Gastroesophageal sphincter (tissue), 3 donors: Measurements from ENCODE around the gene RBM47.

Experiments used
- CTCF ChIP-seq, 4 experiments: fragments of 200-600 bp in 2 of 4; fragments of 450-650 bp in 2 of 4; sonication (generic) in 1 of 4; IDR thresholded peaks; one replicate each; pipeline ENCODE4 v1.5.1; 2017 to 2019; ENCODE audit warnings: antibody characterized with exemption in 4 of 4, mild to moderate bottlenecking in 2 of 4, moderate library complexity in 2 of 4
- EP300 ChIP-seq: sonication (generic); formaldehyde crosslinking; IDR thresholded peaks from one replicate; pipeline ENCODE4 v1.6.1; 2017; ENCODE audit warnings: antibody characterized with exemption, mild to moderate bottlenecking
- POLR2A ChIP-seq, 2 donors: fragments of 450-650 bp; IDR thresholded peaks; one replicate each; pipeline ENCODE4 v1.6.1; 2017; ENCODE audit warnings: antibody characterized with exemption in 2 of 2, mild to moderate bottlenecking in 2 of 2, moderate library complexity in 1 of 2
- POLR2AphosphoS5 ChIP-seq: sonication (generic); formaldehyde crosslinking; IDR thresholded peaks from one replicate; pipeline ENCODE4 v1.6.1; 2017; ENCODE audit warnings: antibody characterized with exemption

GRCh38 chr4:40540800-40541199, 88.9 kb downstream of the RBM47 start:
- TF ChIP-seq CTCF (IDR thresholded peaks at IDR 0.05) (no peak), POLR2AphosphoS5 (no peak), POLR2A (IDR thresholded peaks at IDR 0.05) (no peak), EP300 (no peak)
